Activated T-helper 2 cell treated with anti-CD3 and anti-CD28 coated beads, Interferon-gamma antibody, Interleukin-2, Interleukin-4, amounts not matched to agents 10 μg/mL and 5 μg/mL and 100 μg/mL, durations not matched to agents 14 hours and 24 hours and 36 hours (primary cell): ENCODE measurements around the gene MEFV. TPM values are rescaled to one million over a fixed set of nuclear protein-coding genes. Genes with fewer than 3 reads are reported as not detected.

Source experiments
- DNase-seq: peaks from one replicate; pipeline ENCODE4 v3.0.0; 2021; ENCODE audit warnings: low spot score
- H3K27ac Mint-ChIP-seq: one replicate; pipeline ENCODE4 v1.8.0; 2021; ENCODE audit warnings: mixed read lengths
- H3K27me3 Mint-ChIP-seq: one replicate; pipeline ENCODE4 v1.8.0; 2021; ENCODE audit warnings: low read depth, mixed read lengths
- H3K36me3 Mint-ChIP-seq: one replicate; pipeline ENCODE4 v1.8.0; 2021; ENCODE audit warnings: low read depth, mixed read lengths
- H3K4me1 Mint-ChIP-seq: one replicate; pipeline ENCODE4 v1.8.0; 2021; ENCODE audit warnings: low read depth, mixed read lengths
- H3K4me3 Mint-ChIP-seq: one replicate; pipeline ENCODE4 v1.8.0; 2021; ENCODE audit warnings: low read depth, mild to moderate bottlenecking, moderate library complexity, mixed read lengths
- H3K9me3 Mint-ChIP-seq: one replicate; pipeline ENCODE4 v1.8.0; 2021; ENCODE audit warnings: mixed read lengths
- intact Hi-C: fragments of 100-400 bp; cut with micrococcal nuclease; formaldehyde crosslinking; loops from one replicate; pipeline ENCODE4 v1.15.1; 2023
- total RNA-seq: library from RNA; stranded (reverse); gene quantifications from 2 replicates; pipeline ENCODE4 v1.2.3, GENCODE V29; 2022

The MEFV gene
- total RNA-seq, 1 donor from 2014 or later, result 0.18 TPM

- intact Hi-C loops, result loop anchor here (5.0 kb wide), 2 partner anchors 195 to 240 kb away; partner anchors contain the start of gene CLUAP1
- peak overlapping the region; percentile 89 for H3K4me3 Mint-ChIP-seq
- peaks cover 8% of the 10 kb centered on the region for H3K4me1 Mint-ChIP-seq
- peaks cover 3% of the 10 kb centered on the region for H3K27me3 Mint-ChIP-seq
- peaks cover 16% of the 10 kb centered on the region for H3K36me3 Mint-ChIP-seq
- H3K27ac Mint-ChIP-seq, result peak overlapping the region; percentile 80
- H3K9me3 Mint-ChIP-seq, result no peaks in the 10 kb centered on the region
- DNase-seq, result no peak
Observed at GRCh38 chr16:3262517-3262916, 6.1 kb upstream of the MEFV start.

DNA sequence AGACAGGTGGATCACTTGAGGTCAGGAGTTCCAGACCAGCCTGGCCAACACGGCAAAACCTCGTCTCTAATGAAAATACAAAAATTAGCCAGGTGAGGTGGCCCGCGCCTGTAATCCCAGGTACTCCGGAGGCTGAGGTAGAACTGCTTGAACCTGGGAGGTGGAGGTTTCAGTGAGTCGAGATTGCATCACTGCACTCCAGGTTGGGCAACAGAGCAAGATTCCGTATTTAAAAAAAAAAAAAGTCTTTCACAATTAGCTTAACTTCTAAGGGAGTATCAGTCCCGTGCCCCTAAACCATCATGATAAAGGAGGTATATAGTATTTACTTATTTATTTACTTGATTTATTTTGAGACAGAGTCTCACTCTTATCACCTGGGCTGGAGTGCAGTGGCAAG is 3.4 kb upstream of the MEFV start:
- Mint-ChIP-seq H3K27ac (no peak overlapping the region), H3K36me3 (peaks cover 4% of the 10 kb centered on the region), H3K9me3 (no peaks in the 10 kb centered on the region), H3K4me3 (no peak overlapping the region), H3K27me3 (peaks cover 3% of the 10 kb centered on the region), H3K4me1 (peaks cover 7% of the 10 kb centered on the region)
- DNase-seq, result no peak
- intact Hi-C loops, result loop anchor here (5.0 kb wide), 2 partner anchors 197 to 242 kb away; partner anchors contain the start of gene CLUAP1

DNA sequence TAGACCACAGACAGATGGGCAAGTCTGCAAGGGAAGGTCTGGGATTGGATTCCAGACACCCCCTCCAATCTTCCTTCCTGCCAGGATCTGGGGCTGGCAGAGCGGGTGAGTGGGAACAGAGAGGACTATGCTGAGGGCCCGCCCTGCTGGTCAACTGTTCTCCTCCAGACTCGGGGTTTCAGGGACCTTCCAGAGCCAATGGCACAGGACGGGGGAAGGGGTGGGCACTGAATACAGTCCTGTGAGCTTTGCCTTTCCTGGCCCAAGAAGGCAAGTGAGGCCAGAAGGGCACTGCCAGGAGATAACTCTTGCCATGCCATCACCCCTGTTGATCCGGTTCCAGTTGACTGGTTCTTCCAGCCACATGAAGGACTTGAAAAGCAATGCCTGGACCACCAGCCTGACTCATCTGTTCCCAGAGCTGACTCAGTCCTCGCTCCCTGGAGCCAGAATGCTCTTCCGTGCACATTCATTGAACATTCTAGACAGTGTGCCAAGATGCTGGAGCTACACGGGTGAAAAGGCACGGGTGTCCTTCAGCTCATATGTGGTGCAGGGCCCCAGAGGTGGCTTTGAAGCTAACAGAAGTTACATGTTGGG is 533 bp upstream of the MEFV start:
- DNase-seq, result no peak
- Mint-ChIP-seq H3K27me3 (peaks cover 3% of the 10 kb centered on the region), H3K36me3 (no peaks in the 10 kb centered on the region), H3K4me1 (no peaks in the 10 kb centered on the region), H3K27ac (no peak overlapping the region), H3K9me3 (no peaks in the 10 kb centered on the region), H3K4me3 (no peak overlapping the region)
- intact Hi-C loops, result no loop called here

- no peak overlapping the region for H3K27ac Mint-ChIP-seq
- peaks cover 4% of the 10 kb centered on the region for H3K27me3 Mint-ChIP-seq
- no peaks in the 10 kb centered on the region for H3K9me3 Mint-ChIP-seq
- H3K36me3 Mint-ChIP-seq, result no peaks in the 10 kb centered on the region
- intact Hi-C loops, result no loop called here
- H3K4me3 Mint-ChIP-seq, result no peak overlapping the region
- no peaks in the 10 kb centered on the region for H3K4me1 Mint-ChIP-seq
- DNase-seq, result no peak
Observed at GRCh38 chr16:3254309-3254708, 2.1 kb downstream of the MEFV start.

- Mint-ChIP-seq H3K4me3 (no peak overlapping the region), H3K27ac (no peak overlapping the region), H3K36me3 (no peaks in the 10 kb centered on the region), H3K9me3 (no peaks in the 10 kb centered on the region), H3K27me3 (peaks cover 2% of the 10 kb centered on the region), H3K4me1 (no peaks in the 10 kb centered on the region)
- DNase-seq, result no peak
- intact Hi-C loops, result no loop called here
Observed at GRCh38 chr16:3252967-3253366, 3.5 kb downstream of the MEFV start.

GRCh38 chr16:3249451-3249850 is 7.0 kb downstream of the MEFV start:
- Mint-ChIP-seq H3K36me3 (no peaks in the 10 kb centered on the region), H3K9me3 (no peaks in the 10 kb centered on the region), H3K4me3 (no peak overlapping the region), H3K4me1 (no peaks in the 10 kb centered on the region), H3K27me3 (peaks cover 3% of the 10 kb centered on the region), H3K27ac (no peak overlapping the region)
- no peak for DNase-seq
- intact Hi-C loops, result no loop called here

- H3K4me3 Mint-ChIP-seq, result no peak overlapping the region
- DNase-seq, result no peak
- intact Hi-C loops, result no loop called here
- H3K4me1 Mint-ChIP-seq, result no peaks in the 10 kb centered on the region
- H3K9me3 Mint-ChIP-seq, result no peaks in the 10 kb centered on the region
- no peaks in the 10 kb centered on the region for H3K36me3 Mint-ChIP-seq
- no peak overlapping the region for H3K27ac Mint-ChIP-seq
- peaks cover 3% of the 10 kb centered on the region for H3K27me3 Mint-ChIP-seq
Observed at GRCh38 chr16:3249020-3249419, 7.4 kb downstream of the MEFV start.

DNA sequence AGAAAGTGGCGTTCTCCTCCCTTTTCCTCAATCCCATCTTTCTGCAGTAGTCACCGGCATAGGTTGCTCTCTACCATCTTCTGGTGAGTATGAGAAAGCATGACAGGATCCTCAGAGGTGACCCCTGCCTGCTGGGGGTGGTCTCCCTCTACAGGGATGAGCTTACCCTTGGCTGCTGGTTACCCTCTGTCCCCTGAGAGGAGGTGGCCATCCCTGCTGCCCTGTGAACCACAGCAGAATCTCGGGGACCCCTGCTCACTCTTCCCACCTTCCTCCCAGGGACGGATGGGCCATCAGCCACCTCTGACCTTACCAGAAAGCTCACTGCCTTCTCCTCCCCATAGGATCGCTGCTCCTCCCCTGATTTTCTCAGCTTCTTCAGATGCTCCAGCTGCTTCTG is 7.8 kb downstream of the MEFV start:
- no peak for DNase-seq
- H3K27ac Mint-ChIP-seq, result no peak overlapping the region
- no peaks in the 10 kb centered on the region for H3K4me1 Mint-ChIP-seq
- no peaks in the 10 kb centered on the region for H3K36me3 Mint-ChIP-seq
- no peak overlapping the region for H3K4me3 Mint-ChIP-seq
- no peaks in the 10 kb centered on the region for H3K9me3 Mint-ChIP-seq
- intact Hi-C loops, result no loop called here
- peaks cover 3% of the 10 kb centered on the region for H3K27me3 Mint-ChIP-seq

DNA sequence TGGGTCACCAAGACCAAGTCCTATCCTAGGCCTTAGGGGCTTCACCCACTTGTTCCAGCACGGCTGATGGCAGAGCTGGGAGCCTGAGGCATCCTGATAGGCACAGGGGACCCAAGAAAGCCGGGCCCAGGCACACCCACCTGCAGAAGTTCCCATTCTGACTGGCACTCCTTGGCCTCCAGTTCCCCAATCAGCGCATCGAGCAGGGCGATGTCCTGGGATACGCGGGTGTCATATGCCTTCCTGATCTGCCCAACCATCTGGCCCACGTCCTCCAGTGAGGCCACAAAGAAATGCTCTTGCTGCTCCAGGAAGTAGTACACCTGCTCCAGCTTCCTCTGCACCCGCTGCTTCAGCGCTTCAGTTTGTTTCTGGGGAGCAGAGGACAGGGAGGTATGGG is 9.6 kb downstream of the MEFV start:
- Mint-ChIP-seq H3K4me3 (no peak overlapping the region), H3K27ac (no peak overlapping the region), H3K36me3 (no peaks in the 10 kb centered on the region), H3K27me3 (peaks cover 3% of the 10 kb centered on the region), H3K9me3 (no peaks in the 10 kb centered on the region), H3K4me1 (no peaks in the 10 kb centered on the region)
- intact Hi-C loops, result no loop called here
- DNase-seq, result no peak

DNA sequence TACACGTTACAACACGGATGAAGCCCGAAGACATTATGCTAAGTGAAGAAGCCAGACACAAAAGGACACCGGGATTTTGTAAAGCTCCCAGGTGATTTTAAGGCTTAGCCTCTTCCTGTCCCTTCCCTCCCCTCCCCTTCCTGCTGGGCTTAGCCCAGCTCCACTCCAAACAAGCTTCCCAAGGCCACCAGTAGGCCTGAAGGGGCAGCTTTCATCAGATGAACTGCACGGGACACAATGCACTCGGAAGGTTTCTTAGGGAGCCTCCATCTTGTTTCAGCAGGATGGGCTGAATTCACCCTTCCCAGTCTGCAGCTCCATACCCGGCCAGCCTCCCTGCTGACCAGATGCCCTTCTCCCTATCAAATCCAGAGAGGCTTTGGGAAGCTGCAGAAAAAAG is 10.4 kb downstream of the MEFV start:
- no peaks in the 10 kb centered on the region for H3K4me1 Mint-ChIP-seq
- H3K4me3 Mint-ChIP-seq, result no peak overlapping the region
- H3K27me3 Mint-ChIP-seq, result peaks cover 2% of the 10 kb centered on the region
- no peak for DNase-seq
- no peak overlapping the region for H3K27ac Mint-ChIP-seq
- no peaks in the 10 kb centered on the region for H3K36me3 Mint-ChIP-seq
- no peaks in the 10 kb centered on the region for H3K9me3 Mint-ChIP-seq
- intact Hi-C loops, result no loop called here

DNA sequence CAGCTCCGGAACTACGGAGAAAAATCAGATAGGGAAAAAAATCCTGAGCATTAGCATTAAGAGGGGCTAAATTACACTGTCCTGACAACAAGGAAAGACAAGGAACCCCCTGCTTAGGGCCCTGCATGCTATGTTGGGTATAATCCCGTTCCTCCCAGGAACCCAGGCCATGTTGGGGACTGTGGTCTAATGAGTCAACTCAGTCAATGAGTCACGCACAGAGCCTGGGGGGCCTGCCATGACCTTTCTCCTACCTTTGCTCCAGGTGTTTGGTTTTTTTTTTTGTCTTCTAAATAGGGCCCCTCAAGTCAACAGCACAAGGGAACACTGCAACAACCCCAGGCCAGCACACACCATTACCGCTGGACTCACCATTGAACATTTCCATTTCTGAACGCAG is 12.6 kb downstream of the MEFV start:
- Mint-ChIP-seq H3K27ac (no peak overlapping the region), H3K27me3 (peaks cover 2% of the 10 kb centered on the region), H3K36me3 (no peaks in the 10 kb centered on the region), H3K4me3 (no peak overlapping the region), H3K4me1 (no peaks in the 10 kb centered on the region), H3K9me3 (no peaks in the 10 kb centered on the region)
- intact Hi-C loops, result no loop called here
- no peak for DNase-seq

DNA sequence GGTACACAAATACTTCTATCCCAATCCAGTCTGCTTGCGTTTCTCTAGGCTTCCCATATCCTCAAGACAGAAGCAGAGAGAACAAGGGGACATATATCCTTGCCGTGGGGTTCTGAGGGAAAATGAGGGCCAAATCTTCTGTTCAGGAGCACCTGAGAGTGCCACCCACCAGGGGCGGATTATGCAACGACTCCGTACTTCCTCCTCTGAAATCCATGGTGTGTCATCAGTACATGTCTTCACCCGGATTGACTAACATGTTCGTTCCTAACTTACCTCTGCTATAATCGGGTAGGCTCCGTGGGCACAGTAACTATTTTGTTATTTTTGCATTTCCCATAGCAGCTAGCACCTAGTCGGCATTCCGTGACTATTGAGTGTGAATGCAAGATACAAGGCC is 13.7 kb downstream of the MEFV start:
- Mint-ChIP-seq H3K36me3 (no peaks in the 10 kb centered on the region), H3K27me3 (peaks cover 2% of the 10 kb centered on the region), H3K4me1 (no peaks in the 10 kb centered on the region), H3K27ac (no peak overlapping the region), H3K9me3 (no peaks in the 10 kb centered on the region), H3K4me3 (no peak overlapping the region)
- intact Hi-C loops, result no loop called here
- DNase-seq, result no peak

GRCh38 chr16:3241761-3242160 is 14.7 kb downstream of the MEFV start:
- no peaks in the 10 kb centered on the region for H3K9me3 Mint-ChIP-seq
- H3K27ac Mint-ChIP-seq, result no peak overlapping the region
- H3K27me3 Mint-ChIP-seq, result peaks cover 3% of the 10 kb centered on the region
- no peaks in the 10 kb centered on the region for H3K36me3 Mint-ChIP-seq
- intact Hi-C loops, result no loop called here
- H3K4me1 Mint-ChIP-seq, result peaks cover 1% of the 10 kb centered on the region
- DNase-seq, result no peak
- H3K4me3 Mint-ChIP-seq, result no peak overlapping the region
